Keratinocyte (primary cell): Measurements from ENCODE around the gene MET.

ENCODE experiments used
- EZH2 ChIP-seq: IDR thresholded peaks from one replicate; pipeline ENCODE4 v1.6.1; 2012; ENCODE audit warnings: inconsistent platforms, mild to moderate bottlenecking, low read length, moderate library complexity
- TF ChIP-seq, protein P1 (sequence below), 3 experiments: IDR thresholded peaks in 1 of 3; conservative IDR thresholded peaks in 1 of 3; optimal IDR thresholded peaks in 1 of 3; 2 replicates in 2 of 3; 3 replicates in 1 of 3; pipeline versions ENCODE3 to v1.5.1; 2011; ENCODE audit warnings: low read length in 3 of 3, mild to moderate bottlenecking in 3 of 3, moderate library complexity in 2 of 3, control low read depth in 1 of 3, inconsistent platforms in 1 of 3; ENCODE audit not compliant: insufficient read depth in 2 of 3; ENCODE audit errors: extremely low read depth in 1 of 3

DNA sequence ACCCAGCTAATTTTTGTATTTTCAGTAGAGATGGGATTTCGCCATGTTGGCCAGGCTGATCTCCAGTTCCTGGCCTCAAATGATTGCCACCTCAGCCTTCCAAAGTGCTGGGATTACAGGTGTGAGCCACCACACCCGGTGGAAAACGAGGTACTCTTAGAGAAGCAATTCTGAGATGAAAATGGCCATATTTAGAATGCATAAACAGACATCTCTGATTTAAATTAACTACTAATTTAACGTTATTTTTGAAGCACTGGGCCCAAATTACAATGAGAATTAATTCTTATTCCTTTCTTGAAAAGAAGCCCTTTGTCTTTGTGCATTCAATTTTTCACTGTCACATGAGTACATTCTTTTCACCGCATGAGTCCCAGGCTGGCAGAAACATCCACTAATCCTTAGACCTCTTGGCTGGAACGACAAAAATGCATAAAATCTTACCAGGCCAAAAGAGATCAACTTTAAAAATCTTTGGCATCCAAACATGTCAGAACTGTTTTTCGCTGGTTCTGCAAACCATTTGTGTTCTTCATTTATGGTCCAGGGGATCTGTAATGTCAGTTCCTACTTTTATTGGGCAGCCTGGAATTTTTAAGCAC is 130.2 kb downstream of the MET start:
- no peak for TF ChIP-seq EZH2
- TF ChIP-seq, protein P1, sequence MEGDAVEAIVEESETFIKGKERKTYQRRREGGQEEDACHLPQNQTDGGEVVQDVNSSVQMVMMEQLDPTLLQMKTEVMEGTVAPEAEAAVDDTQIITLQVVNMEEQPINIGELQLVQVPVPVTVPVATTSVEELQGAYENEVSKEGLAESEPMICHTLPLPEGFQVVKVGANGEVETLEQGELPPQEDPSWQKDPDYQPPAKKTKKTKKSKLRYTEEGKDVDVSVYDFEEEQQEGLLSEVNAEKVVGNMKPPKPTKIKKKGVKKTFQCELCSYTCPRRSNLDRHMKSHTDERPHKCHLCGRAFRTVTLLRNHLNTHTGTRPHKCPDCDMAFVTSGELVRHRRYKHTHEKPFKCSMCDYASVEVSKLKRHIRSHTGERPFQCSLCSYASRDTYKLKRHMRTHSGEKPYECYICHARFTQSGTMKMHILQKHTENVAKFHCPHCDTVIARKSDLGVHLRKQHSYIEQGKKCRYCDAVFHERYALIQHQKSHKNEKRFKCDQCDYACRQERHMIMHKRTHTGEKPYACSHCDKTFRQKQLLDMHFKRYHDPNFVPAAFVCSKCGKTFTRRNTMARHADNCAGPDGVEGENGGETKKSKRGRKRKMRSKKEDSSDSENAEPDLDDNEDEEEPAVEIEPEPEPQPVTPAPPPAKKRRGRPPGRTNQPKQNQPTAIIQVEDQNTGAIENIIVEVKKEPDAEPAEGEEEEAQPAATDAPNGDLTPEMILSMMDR (optimal IDR thresholded peaks at IDR 0.05 in 1 of 3, IDR thresholded peaks at IDR 0.05 in 1 of 3, conservative IDR thresholded peaks at IDR 0.05 in 1 of 3; ENCODE audit: extremely low read depth in 1 of 3, insufficient read depth in 2 of 3, low read length in 3 of 3) = no peak
